HepG2 (cell line): ENCODE results near the gene FAM187B. TPM values are rescaled to one million over a fixed set of nuclear protein-coding genes. Genes with fewer than 3 reads are reported as not detected.

Experiments
- ARHGAP35 ChIP-seq: sonication (generic); formaldehyde crosslinking; IDR thresholded peaks from 2 replicates; pipeline ENCODE4 v1.9.0; 2022; ENCODE audit warnings: mild to moderate bottlenecking, inconsistent platforms, moderate library complexity, missing genetic modification reagents, borderline replicate concordance
- ATRX ChIP-seq: sonication (generic); formaldehyde crosslinking; IDR thresholded peaks from 2 replicates; pipeline ENCODE4 v1.4.0; 2020; ENCODE audit warnings: missing genetic modification reagents, borderline replicate concordance
- CBX1 ChIP-seq: IDR thresholded peaks from one replicate; pipeline ENCODE4 v1.6.1; 2016; ENCODE audit warnings: antibody characterized with exemption, low read depth
- CBX2 ChIP-seq, 2 experiments: fragments of 200-600 bp in 1 of 2; sonication (generic); formaldehyde crosslinking in 1 of 2; IDR thresholded peaks; 2 replicates each; pipeline versions ENCODE4 v1.7.0 to v1.8.1; 2018 to 2022; ENCODE audit warnings: low read depth in 2 of 2, low read length in 1 of 2, mild to moderate bottlenecking in 1 of 2, missing genetic modification reagents in 1 of 2
- EP300 ChIP-seq, 3 experiments: sonication (generic) in 1 of 3; formaldehyde crosslinking in 1 of 3; IDR thresholded peaks; 2 replicates each; pipeline versions ENCODE4 v1.5.1 to v1.6.1; 2011 to 2020; ENCODE audit warnings: low read depth in 2 of 3, low read length in 2 of 3, borderline replicate concordance in 1 of 3, improper control_type of control experiment in 1 of 3, mild to moderate bottlenecking in 1 of 3, missing genetic modification reagents in 1 of 3, moderate library complexity in 1 of 3
- FOSL2 ChIP-seq: sonication (generic); formaldehyde crosslinking; IDR thresholded peaks from 2 replicates; pipeline ENCODE4 v1.4.0; 2020; ENCODE audit warnings: missing genetic modification reagents
- MIER2 ChIP-seq: IDR thresholded peaks from 2 replicates; pipeline ENCODE4 v1.6.1; 2016; ENCODE audit warnings: missing biosample characterization, missing genetic modification reagents
- NKX3-1 ChIP-seq: sonication (generic); formaldehyde crosslinking; IDR thresholded peaks from 2 replicates; pipeline ENCODE4 v1.5.0; 2020; ENCODE audit warnings: missing genetic modification reagents
- NR2F1 ChIP-seq, 2 experiments: fragments of 450-650 bp in 1 of 2; formaldehyde crosslinking in 1 of 2; IDR thresholded peaks; 2 replicates each; pipeline versions ENCODE4 v1.5.0 to v1.6.1; 2016 to 2020; ENCODE audit warnings: mild to moderate bottlenecking in 1 of 2, missing compliant biosample characterization in 1 of 2, missing genetic modification reagents in 1 of 2, moderate library complexity in 1 of 2
- NR2F2 ChIP-seq: IDR thresholded peaks from 2 replicates; pipeline ENCODE4 v1.6.1; 2012; ENCODE audit warnings: low read depth, inconsistent platforms, borderline replicate concordance
- TOPORS ChIP-seq: sonication (generic); formaldehyde crosslinking; IDR thresholded peaks from 2 replicates; pipeline ENCODE4 v1.8.0; 2023; ENCODE audit warnings: mild to moderate bottlenecking, missing genetic modification reagents
- ZNF160 ChIP-seq: sonication (generic); formaldehyde crosslinking; IDR thresholded peaks from 2 replicates; pipeline ENCODE4 v1.8.0; 2022; ENCODE audit warnings: mild to moderate bottlenecking, inconsistent platforms, missing genetic modification reagents
- ZNF232 ChIP-seq: sonication (generic); formaldehyde crosslinking; IDR thresholded peaks from 2 replicates; pipeline ENCODE4 v1.4.0; 2020; ENCODE audit warnings: missing genetic modification reagents, borderline replicate concordance
- ZNF451 ChIP-seq: sonication (generic); formaldehyde crosslinking; IDR thresholded peaks from 2 replicates; pipeline ENCODE4 v1.5.0; 2020; ENCODE audit warnings: mild to moderate bottlenecking, missing genetic modification reagents
- ZNF619 ChIP-seq: sonication (generic); formaldehyde crosslinking; IDR thresholded peaks from 2 replicates; pipeline ENCODE4 v1.4.0; 2020; ENCODE audit warnings: mild to moderate bottlenecking, missing genetic modification reagents
- ZNF674 ChIP-seq: sonication (generic); formaldehyde crosslinking; IDR thresholded peaks from 2 replicates; pipeline ENCODE4 v1.5.0; 2020; ENCODE audit warnings: low read depth, mild to moderate bottlenecking, missing genetic modification reagents
- ZNF724P ChIP-seq: sonication (generic); formaldehyde crosslinking; IDR thresholded peaks from 2 replicates; pipeline ENCODE4 v1.8.0; 2022; ENCODE audit warnings: missing genetic modification reagents, borderline replicate concordance
- ZNF775 ChIP-seq: sonication (generic); formaldehyde crosslinking; IDR thresholded peaks from 2 replicates; pipeline ENCODE4 v1.4.0; 2020; ENCODE audit warnings: missing genetic modification reagents, mild to moderate bottlenecking, moderate library complexity, borderline replicate concordance
- ZNF780A ChIP-seq: sonication (generic); formaldehyde crosslinking; IDR thresholded peaks from 2 replicates; pipeline ENCODE4 v1.8.0; 2022; ENCODE audit warnings: mild to moderate bottlenecking, missing genetic modification reagents, moderate library complexity
- ZNF782 ChIP-seq: sonication (generic); formaldehyde crosslinking; IDR thresholded peaks from 2 replicates; pipeline ENCODE4 v1.4.0; 2020; ENCODE audit warnings: missing genetic modification reagents, mild to moderate bottlenecking, borderline replicate concordance
- polyA plus RNA-seq, 8 experiments: library from polyadenylated mRNA; depleted of rRNA in 3 of 8; stranded (reverse) in 7 of 8; unstranded in 1 of 8; fragments of >200 nt; fragmentation: Illumina TruSeq in 4 of 8; extraction: Trizol in 4 of 8; gene quantifications; 2 replicates each; pipeline versions ENCODE4 v1.2.1 to v1.2.3, GENCODE V29; 2011 to 2016; ENCODE audit warnings: low read depth in 4 of 8, missing spikeins in 1 of 8, mixed read lengths in 1 of 8; ENCODE audit not compliant: insufficient read depth in 1 of 8
- total RNA-seq, 5 experiments: library from RNA; depleted of rRNA; stranded (reverse); fragments of >200 nt; fragmentation: Illumina TruSeq; extraction: Trizol; gene quantifications; 2 replicates each; pipeline ENCODE4 v1.2.3, GENCODE V29; 2016; ENCODE audit warnings: low read depth in 1 of 5
- TF ChIP-seq, protein P1 (sequence below): sonication (generic); formaldehyde crosslinking; IDR thresholded peaks from 2 replicates; pipeline ENCODE4 v1.4.0; 2020; ENCODE audit warnings: mild to moderate bottlenecking, missing genetic modification reagents
- TF ChIP-seq, protein P2 (sequence below): sonication (generic); formaldehyde crosslinking; IDR thresholded peaks from 2 replicates; pipeline ENCODE4 v1.8.0; 2023; ENCODE audit warnings: mild to moderate bottlenecking, missing genetic modification reagents
- TF ChIP-seq, protein P3 (sequence below): sonication (generic); formaldehyde crosslinking; IDR thresholded peaks from 2 replicates; pipeline ENCODE4 v1.4.0; 2020; ENCODE audit warnings: missing genetic modification reagents
- TF ChIP-seq, protein P4 (sequence below): sonication (generic); formaldehyde crosslinking; IDR thresholded peaks from 2 replicates; pipeline ENCODE4 v1.5.1; 2020; ENCODE audit warnings: mild to moderate bottlenecking, missing genetic modification reagents, borderline replicate concordance

The FAM187B gene
- total and polyA plus RNA-seq, 2 of the 13 experiments (the other 11 are each of a cell fraction or from before 2014, with no cell fraction given) = not detected

DNA sequence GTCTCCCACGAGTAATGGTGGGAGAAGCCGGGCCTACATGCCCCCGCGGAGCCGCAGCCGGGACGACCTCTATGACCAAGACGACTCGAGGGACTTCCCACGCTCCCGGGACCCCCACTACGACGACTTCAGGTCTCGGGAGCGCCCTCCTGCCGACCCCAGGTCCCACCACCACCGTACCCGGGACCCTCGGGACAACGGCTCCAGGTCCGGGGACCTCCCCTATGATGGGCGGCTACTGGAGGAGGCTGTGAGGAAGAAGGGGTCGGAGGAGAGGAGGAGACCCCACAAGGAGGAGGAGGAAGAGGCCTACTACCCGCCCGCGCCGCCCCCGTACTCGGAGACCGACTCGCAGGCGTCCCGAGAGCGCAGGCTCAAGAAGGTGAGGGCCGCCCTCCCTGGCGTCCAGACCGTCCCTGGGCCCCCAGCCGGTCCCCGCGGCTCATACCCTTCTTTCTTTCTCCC lies 38.8 kb upstream of the FAM187B start (continued):
- TF ChIP-seq, protein P1, sequence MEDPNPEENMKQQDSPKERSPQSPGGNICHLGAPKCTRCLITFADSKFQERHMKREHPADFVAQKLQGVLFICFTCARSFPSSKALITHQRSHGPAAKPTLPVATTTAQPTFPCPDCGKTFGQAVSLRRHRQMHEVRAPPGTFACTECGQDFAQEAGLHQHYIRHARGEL (CRISPR knock-in tag) = no peak; the same call in 1 of the 2 replicates
- TF ChIP-seq NR2F2 (no peak), CBX1 (no peak), ZNF775 (CRISPR knock-in tag) (no peak), NKX3-1 (CRISPR knock-in tag) (no peak), ATRX (CRISPR knock-in tag) (no peak), ZNF451 (CRISPR knock-in tag) (no peak), ZNF160 (CRISPR knock-in tag) (no peak), MIER2 (CRISPR knock-in tag) (no peak), ZNF674 (CRISPR knock-in tag) (no peak), TOPORS (no peak), ARHGAP35 (CRISPR knock-in tag) (no peak), NR2F1 (CRISPR knock-in tag; IDR thresholded peaks at IDR 0.05) (no peak), EP300 (IDR thresholded peaks at IDR 0.05; ENCODE audit: low read depth in 2 of 2, low read length in 2 of 2) (no peak), EP300 (CRISPR knock-in tag; IDR thresholded peaks at IDR 0.05; ENCODE audit: borderline replicate concordance) (no peak), ZNF724P (no peak), ZNF780A (CRISPR knock-in tag) (no peak), CBX2 (IDR thresholded peaks at IDR 0.05; ENCODE audit: low read depth, low read length) (no peak), CBX2 (CRISPR knock-in tag; IDR thresholded peaks at IDR 0.05; ENCODE audit: low read depth) (no peak), ZNF782 (CRISPR knock-in tag) (no peak), ZNF232 (CRISPR knock-in tag) (no peak), FOSL2 (CRISPR knock-in tag) (no peak), ZNF619 (CRISPR knock-in tag) (no peak)
- TF ChIP-seq, protein P2, sequence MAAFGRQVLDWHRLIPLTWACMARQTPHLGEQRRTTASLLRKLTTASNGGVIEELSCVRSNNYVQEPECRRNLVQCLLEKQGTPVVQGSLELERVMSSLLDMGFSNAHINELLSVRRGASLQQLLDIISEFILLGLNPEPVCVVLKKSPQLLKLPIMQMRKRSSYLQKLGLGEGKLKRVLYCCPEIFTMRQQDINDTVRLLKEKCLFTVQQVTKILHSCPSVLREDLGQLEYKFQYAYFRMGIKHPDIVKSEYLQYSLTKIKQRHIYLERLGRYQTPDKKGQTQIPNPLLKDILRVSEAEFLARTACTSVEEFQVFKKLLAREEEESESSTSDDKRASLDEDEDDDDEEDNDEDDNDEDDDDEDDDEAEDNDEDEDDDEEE (CRISPR knock-in tag) = 0 out of 2 replicates have a peak, but pooled peaks have one; percentile 37
- TF ChIP-seq, protein P3, sequence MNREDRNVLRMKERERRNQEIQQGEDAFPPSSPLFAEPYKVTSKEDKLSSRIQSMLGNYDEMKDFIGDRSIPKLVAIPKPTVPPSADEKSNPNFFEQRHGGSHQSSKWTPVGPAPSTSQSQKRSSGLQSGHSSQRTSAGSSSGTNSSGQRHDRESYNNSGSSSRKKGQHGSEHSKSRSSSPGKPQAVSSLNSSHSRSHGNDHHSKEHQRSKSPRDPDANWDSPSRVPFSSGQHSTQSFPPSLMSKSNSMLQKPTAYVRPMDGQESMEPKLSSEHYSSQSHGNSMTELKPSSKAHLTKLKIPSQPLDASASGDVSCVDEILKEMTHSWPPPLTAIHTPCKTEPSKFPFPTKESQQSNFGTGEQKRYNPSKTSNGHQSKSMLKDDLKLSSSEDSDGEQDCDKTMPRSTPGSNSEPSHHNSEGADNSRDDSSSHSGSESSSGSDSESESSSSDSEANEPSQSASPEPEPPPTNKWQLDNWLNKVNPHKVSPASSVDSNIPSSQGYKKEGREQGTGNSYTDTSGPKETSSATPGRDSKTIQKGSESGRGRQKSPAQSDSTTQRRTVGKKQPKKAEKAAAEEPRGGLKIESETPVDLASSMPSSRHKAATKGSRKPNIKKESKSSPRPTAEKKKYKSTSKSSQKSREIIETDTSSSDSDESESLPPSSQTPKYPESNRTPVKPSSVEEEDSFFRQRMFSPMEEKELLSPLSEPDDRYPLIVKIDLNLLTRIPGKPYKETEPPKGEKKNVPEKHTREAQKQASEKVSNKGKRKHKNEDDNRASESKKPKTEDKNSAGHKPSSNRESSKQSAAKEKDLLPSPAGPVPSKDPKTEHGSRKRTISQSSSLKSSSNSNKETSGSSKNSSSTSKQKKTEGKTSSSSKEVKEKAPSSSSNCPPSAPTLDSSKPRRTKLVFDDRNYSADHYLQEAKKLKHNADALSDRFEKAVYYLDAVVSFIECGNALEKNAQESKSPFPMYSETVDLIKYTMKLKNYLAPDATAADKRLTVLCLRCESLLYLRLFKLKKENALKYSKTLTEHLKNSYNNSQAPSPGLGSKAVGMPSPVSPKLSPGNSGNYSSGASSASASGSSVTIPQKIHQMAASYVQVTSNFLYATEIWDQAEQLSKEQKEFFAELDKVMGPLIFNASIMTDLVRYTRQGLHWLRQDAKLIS (CRISPR knock-in tag) = 0 out of 2 replicates have a peak, but pooled peaks have one; percentile 35
- TF ChIP-seq, protein P4, sequence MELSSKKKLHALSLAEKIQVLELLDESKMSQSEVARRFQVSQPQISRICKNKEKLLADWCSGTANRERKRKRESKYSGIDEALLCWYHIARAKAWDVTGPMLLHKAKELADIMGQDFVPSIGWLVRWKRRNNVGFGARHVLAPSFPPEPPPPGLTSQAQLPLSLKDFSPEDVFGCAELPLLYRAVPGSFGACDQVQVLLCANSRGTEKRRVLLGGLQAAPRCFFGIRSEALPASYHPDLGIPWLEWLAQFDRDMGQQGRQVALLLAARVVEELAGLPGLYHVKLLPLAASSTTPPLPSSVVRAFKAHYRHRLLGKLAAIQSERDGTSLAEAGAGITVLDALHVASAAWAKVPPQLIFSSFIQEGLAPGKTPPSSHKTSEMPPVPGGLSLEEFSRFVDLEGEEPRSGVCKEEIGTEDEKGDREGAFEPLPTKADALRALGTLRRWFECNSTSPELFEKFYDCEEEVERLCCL (CRISPR knock-in tag) = no peak
